IPS DF 19.7 (cell line): ENCODE data around the gene DNAH17.

ENCODE experiments used
- DNase-seq: peaks from one replicate; pipeline ENCODE4 v3.0.0-alpha.2; 2013; ENCODE audit warnings: low read depth, low spot score

The DNAH17 gene

DNA sequence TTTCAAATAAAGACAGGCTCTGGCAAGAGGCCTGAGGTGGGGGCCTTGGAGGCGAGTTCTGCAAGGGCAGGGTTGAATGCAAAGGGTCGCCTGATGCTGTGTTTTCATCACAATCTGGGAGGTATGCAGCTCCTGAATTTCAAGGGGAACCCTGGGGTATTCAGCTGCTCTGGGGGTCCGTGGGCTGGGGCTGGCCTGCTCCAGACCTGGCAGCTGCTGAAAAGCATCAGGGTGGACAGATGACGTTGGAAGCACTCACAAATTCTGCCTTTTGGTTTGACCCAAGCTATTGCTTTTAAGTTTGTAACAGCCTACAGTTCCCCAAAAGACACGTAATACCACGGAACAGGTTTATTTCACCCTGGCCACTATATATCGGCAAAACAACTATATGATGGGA is 1.3 kb downstream of the DNAH17 start:
- no peak for DNase-seq

DNA sequence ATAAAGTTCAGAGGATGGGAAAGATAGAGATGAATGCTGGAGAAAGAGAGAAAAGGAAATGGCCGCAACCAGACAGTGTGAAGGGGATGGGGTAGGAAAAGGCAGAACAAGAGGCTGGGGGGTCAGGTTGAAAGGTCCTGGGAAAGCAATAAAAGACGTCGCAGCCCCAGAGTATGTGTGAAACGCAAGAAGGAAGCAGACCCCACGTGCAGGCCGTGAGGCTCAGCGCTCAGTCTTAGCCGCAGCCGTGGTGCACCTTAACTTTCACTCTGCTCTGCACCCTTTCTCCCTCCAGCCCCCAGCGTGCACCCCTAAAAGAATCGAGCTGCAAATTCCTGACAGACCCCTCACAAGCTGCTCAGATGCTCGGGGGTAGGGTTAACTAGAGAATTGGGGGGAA is 1.9 kb downstream of the DNAH17 start:
- no peak for DNase-seq

DNA sequence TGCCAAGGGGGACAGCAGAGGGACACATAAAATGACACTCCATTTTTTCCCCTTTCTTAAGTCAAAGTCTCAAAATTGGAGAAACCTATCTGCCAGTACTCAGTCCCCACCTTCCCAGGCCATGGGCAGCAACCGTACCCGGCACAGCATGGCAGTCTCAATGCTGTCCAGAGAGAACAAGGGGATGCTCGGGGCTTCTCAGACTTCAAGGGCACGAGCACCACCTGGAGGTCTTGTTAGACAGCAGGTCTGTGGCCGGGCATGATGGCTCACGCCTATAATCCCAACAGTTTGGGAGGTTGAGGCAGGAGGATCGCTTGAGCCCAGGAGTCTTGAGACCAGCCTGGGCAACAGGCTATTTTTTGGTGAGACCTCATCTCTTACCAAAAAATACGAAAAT is 3.2 kb downstream of the DNAH17 start:
- DNase-seq: no peak

DNA sequence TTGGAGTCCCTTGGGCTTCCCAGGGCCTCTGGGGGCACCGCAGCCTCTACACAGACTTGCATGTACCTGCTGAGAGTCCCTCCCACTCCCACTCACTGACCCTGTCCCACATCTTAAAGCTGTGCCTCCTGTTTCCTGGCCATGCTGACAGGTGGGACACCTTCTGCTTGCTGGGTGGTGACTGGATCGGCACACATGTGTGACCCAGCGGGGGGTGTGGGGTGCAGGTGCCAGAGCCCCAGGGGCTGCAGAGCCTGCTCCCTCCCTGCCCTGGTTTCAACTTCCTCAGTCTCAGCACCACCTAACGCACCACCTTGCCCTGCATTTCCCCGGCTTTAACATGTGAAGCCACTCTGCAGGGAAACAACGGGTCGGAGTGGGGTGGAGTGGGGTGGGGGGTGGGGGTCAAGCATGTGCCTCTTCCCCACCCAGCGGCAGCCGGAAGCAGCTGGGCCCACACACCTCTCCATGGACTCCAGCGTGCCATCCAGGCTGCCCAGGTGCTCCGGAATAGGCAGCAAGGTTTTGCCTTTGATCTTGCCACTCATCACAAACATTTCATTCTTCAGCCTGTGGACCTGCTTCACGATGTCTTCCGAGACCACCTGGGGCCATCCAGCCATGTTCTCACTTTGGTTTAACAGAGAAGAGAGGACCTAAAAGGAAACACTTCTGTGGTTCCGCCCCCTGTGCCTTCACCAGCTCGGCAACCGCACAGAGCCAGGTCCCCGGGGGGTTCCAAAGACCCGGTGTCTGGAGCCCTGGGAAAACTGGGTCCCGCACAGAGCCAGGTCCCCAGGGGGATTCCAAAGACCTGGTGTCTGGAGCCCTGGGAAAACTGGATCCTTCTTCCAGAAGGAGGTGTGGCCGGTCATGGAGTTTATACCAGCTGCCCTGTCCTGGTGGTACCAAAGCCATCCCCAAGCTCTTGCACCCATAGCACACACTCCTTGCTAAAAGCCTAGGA is 4.7 kb downstream of the DNAH17 start:
- DNase-seq: no peak

DNA sequence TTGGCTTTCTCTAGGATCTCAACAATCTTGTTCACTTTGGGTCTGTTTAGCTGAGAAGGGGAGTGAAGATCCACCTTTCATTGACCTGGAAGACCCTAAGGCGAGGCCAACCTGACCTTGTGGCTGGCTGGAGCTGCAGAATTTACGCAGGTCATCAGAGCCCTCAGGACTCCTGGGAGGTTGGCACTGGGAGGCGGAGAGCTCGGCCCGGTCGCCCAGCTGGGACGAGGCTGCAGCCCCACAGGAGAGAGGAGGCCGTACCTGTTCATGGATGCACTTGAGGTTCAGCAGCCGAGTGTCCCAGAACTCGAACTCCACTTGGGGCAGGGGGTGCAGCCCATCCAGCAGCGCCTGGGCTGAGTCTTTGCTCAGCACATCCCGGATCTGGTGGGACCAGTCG is 5.9 kb downstream of the DNAH17 start:
- DNase-seq: no peak

DNA sequence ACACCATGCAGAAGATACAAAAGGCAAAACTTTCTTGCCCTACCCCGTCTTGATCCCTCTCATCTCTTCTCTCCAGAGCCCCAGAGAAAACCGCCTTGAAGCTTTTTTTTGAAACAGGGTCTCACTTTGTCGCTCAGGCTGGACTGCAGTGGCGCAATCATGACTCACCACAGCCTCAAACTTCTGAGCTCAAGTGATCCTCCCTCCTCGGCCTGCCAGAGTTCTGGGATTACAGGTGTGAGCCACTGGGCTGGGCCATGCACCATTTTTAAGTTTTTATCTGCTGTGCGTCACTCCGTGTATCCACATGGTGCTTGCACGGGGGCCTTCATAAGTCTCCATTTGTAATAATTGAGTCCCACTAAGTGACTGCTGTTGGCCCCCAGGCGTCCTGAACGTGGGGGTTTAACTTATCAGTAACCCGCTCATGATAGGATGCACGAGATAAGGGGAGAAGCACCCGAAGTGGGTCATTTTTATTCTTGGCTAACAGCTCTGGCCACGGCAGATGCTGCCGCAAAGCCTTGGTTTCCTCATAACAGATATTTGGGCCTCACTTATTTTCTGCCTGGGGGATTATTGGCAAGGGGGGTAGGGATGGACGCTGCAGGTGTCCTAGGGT is 8.6 kb downstream of the DNAH17 start:
- DNase-seq: no peak

DNA sequence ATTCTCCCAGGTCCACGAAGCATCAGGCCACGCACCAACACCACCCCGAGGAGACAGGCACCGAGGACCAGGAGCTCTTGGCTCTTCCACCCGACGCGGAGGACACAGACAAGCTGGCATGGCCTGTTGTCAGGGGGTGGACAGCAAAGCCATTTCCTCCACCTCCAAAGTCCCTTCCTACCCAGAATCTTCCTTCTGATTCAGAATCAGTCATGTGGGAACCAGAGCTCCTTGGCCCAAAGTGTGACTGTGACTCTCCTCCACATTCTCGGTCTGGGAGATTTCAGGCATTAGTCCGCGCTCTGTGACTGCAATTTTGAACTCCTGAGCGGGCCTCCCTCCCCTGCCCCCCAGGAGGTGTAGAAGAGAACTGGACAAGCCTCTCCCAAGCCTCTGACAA is 9.2 kb downstream of the DNAH17 start:
- no peak for DNase-seq

DNA sequence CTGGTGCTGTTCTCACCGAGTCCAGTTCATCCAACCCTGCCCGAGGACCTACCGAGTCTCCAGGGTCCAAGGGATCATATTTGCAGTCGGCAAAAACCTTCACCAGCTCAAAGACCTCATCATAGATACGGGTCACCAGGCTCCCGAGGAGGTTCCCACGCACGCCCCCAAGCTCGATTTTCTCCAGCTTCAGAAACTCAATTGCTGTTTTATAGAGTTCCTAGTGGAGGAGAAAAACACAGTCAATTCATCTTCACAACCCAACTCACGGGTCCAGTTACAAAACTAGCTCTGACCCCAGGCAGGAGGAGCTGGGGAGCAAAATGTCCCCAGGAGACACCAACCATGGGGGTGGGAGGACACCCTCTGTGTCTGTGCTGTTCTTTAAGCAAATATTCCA is 10.2 kb downstream of the DNAH17 start:
- DNase-seq: no peak

DNA sequence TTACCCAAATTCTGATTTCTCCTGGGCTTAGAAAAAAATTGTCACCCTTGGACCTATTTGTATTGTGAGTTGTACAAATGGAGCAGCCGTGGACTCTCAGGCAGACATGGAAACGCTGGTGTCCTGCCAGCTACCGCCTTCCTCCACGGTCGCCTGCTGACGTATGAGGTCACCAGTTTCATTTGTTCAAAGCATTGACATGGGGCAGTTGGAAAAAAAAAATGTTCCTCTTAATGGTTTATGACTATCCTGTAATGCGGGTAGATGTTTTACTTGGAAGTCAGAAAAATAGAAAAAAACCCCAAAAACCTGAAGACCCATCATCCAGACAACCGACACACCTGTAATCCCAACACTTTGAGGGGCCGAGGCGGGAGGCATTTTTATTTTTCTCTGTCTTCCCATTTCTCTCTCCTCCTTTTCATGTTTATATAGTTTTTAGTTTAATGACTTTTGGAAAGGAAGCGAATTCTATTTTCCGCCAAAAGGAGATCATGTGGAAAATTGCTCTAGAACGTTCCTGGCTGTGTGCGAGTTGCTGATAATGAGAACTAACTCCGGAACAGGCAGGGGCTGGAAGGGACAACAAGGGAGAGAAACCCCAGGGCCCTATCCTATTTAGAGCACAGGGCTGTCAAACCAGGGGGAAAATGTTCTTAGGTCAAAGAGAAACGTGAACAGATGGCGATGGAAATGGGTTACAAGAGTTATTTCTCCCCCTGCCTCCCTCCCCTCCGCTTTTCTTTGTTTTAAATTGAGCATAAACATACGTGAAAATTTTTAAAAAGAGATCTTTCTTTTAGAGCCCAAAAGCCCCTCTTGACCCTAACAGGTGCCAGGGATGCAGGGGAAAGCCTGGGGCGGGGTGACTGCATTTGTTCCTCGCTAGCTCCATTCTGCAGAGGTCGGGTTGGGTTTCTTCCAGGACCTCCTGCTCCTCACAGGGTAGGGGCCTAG is 13.7 kb downstream of the DNAH17 start:
- DNase-seq: no peak

DNA sequence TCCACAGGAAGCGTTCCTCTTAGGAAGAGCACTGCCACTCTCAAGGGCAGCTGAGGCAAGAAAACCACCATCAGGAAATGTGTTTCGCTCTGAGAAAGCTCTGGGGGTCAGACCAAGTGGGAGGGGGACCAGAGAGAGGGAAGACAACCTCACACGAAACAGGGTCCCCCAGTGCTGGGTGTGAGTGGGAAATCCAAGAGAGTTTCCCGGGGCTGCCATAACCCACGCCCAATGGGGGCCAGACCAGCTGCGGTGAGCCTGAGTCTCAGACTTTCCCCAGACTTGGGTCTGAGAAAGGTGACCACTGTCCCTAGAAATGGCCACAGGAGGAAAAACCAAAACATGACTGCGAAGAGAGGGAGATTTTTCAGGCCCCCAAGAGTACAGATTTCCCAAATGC is 14.5 kb downstream of the DNAH17 start:
- no peak for DNase-seq

DNA sequence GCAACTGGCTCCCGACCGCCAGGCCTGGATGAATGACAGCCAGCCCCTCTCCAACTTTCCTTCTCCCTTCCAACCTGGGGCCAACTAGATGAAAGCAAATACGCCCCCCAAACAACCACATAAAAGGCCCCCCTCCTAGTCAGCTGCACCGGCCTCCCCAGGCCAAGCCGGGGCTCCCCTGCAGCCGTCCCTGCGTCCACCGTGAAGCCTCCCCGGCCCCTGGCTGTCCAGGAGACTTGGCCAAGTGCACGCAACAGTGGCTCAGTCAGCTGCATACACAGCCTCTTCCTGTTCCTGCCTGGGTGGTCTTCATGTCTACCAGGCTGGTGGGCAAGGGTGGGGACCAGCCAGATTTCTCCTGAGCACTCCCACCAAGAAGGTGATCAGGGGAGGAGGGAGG is 16.0 kb downstream of the DNAH17 start:
- DNase-seq: no peak

DNA sequence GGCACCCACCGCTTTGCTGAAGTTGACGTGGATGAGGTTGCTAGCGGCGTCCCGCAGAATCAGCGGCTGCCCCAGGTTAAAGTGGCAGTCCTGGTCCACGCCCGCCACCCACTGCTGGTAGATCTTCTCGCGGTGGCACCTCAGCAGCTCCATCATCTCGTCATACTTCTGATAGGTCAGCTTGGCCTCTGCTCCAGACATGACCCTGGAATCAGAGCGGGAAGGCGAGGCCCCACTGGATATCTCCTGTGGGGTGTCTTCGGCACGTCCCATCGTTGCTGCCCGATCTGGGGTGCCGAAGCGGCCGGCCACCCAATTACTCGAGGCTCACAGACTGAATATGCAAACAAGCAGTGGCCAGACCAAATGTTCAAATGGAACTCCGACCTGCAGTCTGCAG is 16.5 kb downstream of the DNAH17 start:
- DNase-seq: no peak

DNA sequence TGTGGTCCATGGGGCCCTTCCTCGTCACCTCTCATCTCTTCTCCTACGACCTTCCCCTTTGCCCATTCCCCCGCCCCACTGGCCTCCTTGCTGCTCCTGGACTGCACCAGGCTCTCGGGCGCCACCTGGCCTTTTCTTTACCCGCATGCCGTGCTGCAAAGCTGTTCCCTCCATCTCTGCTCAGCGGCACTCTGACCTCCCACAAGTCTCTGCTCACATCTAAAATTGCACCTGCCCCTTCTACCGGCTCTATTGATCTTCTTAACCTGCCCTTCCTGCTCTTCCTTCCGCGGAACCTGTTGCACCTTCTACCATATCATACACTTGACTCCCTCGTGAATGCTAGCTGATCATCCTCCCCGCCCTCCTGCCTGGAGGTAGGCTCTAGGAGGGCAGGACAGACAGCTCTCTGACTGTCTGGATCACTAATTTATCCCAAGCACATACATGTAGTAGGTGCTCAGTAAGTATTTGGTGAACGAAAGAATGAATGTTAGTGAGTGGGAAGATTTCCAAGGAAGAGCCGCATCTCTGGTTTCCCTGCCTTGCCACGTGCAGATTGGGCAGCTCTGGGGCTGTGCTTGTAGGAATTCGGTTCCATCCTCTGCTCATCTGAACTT is 17.3 kb downstream of the DNAH17 start:
- no peak for DNase-seq

DNA sequence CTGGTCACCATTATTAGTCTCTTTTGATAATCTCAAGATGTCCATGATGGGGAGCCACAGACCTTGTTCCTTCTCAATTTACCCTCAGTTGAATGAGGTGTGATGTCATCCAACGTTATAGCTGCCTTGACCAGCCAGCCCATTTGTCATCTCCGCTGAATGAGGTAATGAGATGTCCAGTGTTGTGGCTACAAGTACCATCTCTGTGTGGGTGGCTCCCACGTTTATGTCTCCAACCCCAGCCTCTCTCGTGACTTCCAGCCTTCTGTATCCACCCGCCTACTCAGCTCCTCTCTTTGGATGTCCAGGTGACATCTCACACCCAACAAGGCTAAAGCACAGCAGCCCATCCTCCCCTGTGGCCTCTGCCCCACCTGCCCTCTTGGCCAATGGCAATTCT is 18.2 kb downstream of the DNAH17 start:
- no peak for DNase-seq

DNA sequence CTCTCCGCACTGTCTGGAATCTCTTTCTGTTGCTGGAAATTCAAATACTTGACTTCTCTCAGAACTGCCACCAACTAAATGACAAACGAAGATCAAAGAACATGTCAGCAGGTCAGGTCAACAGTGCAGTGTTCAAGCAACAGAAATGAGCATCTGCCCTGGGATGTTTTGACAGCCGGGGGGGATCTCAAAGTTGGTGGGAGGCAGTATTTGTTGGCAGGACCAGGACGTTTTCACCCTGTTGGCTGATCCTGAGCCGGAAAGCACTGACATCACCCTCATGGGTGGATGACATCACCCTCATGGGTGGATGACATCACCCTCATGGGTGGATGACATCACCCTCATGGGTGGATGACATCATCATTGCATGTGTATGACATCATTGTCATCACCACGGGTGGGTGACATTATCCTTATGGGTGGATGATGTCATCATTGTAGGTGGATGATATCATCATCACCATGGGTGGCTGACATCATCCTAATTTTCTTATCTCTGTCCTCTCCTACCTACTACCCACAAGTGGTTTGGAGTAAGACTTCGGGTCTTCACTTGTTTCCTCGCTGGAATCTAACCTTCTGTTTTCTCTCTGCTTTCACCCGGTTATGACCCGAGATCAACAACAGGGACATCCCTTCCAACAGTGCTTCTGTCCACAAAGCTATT is 18.9 kb downstream of the DNAH17 start:
- DNase-seq: no peak

DNA sequence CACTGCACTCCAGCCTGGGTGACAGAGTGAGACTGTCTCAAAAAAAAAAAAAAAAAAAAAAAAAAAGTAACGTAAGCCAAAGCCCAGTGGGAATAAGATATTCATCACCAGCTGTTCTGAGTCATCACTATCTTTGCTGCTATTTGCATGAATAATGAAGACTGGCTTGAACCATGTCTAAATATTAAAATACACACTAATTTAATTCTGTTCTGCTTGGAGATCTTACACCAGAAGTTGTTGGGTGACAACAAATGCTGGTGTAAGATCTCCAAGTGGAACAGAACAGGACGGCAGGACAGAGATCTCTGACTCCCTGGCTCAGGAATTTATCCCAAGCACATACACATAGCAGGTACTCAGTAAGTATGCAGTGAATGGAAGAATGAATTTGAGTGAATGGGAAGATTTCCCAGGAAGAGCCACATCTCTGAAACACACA is 19.6 kb downstream of the DNAH17 start:
- no peak for DNase-seq

DNA sequence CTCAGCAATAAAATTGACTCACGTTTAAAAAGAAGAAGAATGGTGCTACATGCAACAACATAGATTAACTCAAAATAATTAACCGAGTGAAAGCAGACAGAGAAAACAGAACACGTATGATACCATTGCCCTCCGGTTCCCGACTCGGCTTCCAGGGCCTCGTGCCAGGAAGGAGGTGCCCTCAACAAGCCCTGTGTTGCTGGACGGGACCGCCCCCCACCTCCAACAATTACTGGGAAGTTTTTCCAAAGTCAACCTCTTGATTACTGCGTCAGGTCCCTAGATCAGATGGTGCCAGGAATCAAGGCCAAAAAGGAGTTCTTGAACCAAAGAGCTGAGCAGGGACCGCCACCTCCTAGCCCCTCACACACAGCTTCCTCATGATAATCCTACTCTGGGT is 20.4 kb downstream of the DNAH17 start:
- no peak for DNase-seq

DNA sequence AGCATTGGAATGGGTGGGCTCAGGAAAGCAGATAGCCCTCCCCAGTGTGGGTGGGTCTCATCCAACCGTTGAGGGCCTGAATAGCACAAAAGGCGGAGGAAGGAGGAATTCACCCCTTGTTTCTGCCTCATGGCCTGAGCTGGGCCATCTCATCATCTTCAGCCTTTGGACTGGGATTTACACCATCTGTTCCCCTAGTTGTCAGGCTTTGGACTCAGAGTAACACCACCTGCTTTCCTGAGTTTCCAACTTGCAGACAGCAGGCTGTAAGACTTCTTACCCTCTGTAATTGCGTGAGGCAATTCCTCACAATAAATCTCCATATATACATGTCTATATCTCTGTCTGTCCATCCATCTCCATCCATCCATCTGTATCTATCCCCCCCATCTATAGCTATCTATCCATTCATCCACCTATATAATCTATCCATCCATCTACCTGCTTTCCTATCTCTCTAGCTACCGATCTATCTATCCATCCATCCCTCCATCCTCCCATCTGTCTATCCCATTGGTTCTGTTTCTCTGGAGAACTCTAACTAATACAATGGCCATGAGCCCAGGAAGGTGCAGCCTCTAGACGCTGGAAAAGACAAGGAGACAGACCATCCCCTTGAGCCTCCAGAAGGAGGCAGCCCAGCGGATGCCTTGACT is 21.3 kb downstream of the DNAH17 start:
- DNase-seq: no peak

DNA sequence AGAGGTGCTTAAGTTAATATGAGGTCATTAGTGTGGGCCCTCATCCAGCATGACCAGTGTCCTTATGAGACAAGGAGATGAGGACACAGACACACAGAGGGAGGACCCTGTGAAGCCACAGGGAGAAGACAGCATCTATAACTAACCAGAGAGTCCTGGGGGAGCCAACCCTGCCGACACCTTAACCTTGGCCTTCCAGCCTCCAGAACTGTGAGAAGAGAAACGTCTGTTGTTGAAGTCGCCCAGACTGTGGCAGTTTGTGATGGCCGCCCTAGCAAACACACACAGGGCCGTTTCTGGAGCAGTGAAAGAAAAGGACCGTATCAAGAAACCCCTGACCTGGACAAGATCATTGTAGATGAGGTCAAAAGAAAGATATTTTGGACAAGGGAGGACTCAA is 26.7 kb downstream of the DNAH17 start:
- no peak for DNase-seq

DNA sequence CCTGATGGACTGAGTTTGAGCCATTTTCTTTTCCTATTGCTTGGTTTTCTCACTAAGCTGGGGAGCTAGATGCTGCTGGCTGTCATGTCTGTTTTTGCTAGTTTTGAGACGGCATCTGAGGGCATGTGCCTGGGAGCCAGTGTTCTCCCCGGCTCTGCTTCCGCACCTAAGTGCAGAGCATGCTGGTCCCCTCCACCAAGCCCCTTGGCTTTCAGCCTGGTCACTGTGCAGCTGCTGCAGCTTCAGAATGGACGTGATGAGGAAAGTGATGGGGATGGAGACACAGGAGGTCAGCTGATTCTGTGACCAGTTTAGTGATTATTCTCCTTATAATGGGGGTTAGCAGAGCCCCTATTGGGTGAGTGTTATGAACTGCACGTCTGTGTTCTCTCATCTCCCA is 28.5 kb downstream of the DNAH17 start:
- no peak for DNase-seq

DNA sequence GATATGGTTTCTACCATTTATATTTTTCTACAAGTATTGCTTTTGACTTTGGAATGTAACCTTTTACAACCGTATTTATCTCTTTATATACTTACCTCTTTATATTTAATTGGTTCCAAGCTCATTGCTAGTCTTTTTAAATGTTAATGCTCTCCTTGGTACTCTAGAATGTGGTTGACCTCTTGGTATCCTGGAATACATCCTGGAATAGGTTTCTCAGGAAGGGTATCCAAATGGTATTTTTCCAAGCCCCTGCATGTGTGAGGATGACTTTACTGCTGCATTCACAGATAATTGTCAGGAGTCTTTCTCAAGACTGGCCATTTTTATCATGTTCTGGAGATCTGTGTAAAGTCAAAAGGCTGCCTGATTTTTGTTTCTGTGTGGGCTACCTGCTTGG is 30.2 kb downstream of the DNAH17 start:
- no peak for DNase-seq
